B cell (primary cell): ENCODE measurements around the gene H2BW1. TPM values are rescaled to one million over a fixed set of nuclear protein-coding genes. Genes with fewer than 3 reads are reported as not detected.
"Not testable (repeated sequence)": the region's sequence is repeated elsewhere in the genome, so short reads cannot be mapped to it uniquely, and the experiment has no call there.

Experiments
- ATAC-seq: fragments of 200-7000 bp; cut with Tn5 transposase; one replicate; pipeline ENCODE4 v1.10.0; 2021; ENCODE audit warnings: low read depth, mild to moderate bottlenecking, moderate number of reproducible peaks, moderate library complexity
- CTCF ChIA-PET: fragments of 350-600 bp; sonication (Branson Sonifier 250); formaldehyde crosslinking; loops from one replicate; lab custom pipeline; 2021; ENCODE audit warnings: antibody characterized with exemption, inconsistent platforms; lab: Charles Lee
- POLR2A ChIA-PET: fragments of 350-600 bp; sonication (Branson Sonifier 250); formaldehyde crosslinking; loops from one replicate; lab custom pipeline; 2021; ENCODE audit warnings: antibody characterized with exemption; lab: Charles Lee
- DNase-seq: peaks from one replicate; pipeline ENCODE4 v3.0.0; 2013
- H2AFZ ChIP-seq: 2 replicates; pipeline ENCODE4 v1.6.1; 2012; ENCODE audit warnings: mild to moderate bottlenecking, low read depth, low read length; ENCODE audit not compliant: insufficient read depth, poor library complexity, severe bottlenecking
- H3K27ac ChIP-seq, 2 donors: 1 replicate in 1 of 2; 2 replicates in 1 of 2; pipeline ENCODE4 v1.5.1; 2012 to 2013; ENCODE audit warnings: low read length in 2 of 2, mild to moderate bottlenecking in 2 of 2, moderate library complexity in 1 of 2
- H3K27me3 ChIP-seq, 4 experiments: fragments of 200-600 bp in 1 of 4; sonication (generic) in 1 of 4; replicated peaks in 1 of 4; 1 replicate in 2 of 4; 2 replicates in 2 of 4; pipeline versions ENCODE4 v1.6.1 to v1.7.0; 2013 to 2016; ENCODE audit warnings: low read length in 3 of 4, mild to moderate bottlenecking in 2 of 4, mixed read lengths in 1 of 4, moderate library complexity in 1 of 4; ENCODE audit not compliant: insufficient read depth in 4 of 4, control insufficient read depth in 3 of 4; ENCODE audit errors: control extremely low read depth in 1 of 4
- H3K36me3 ChIP-seq, 2 experiments: replicated peaks in 1 of 2; 1 replicate in 1 of 2; 2 replicates in 1 of 2; pipeline versions ENCODE4 v1.6.1 to v1.7.1; 2013; ENCODE audit warnings: low read length in 1 of 2; ENCODE audit not compliant: insufficient read depth in 2 of 2, control insufficient read depth in 1 of 2; ENCODE audit errors: control extremely low read depth in 1 of 2, extremely low read depth in 1 of 2
- H3K4me1 ChIP-seq, 2 donors: fragments of 200-600 bp in 1 of 2; sonication (generic) in 1 of 2; 1 replicate in 1 of 2; 2 replicates in 1 of 2; pipeline versions ENCODE4 v1.5.1 to v1.6.1; 2013 to 2017; ENCODE audit warnings: low read length in 2 of 2; ENCODE audit not compliant: control insufficient read depth in 2 of 2, insufficient read depth in 2 of 2
- H3K4me2 ChIP-seq: replicated peaks from 2 replicates; pipeline ENCODE3; 2012; ENCODE audit warnings: mild to moderate bottlenecking, low read depth, low read length; ENCODE audit not compliant: poor library complexity, severe bottlenecking
- H3K4me3 ChIP-seq, 5 experiments: fragments of 200-600 bp in 1 of 5; sonication (generic) in 1 of 5; 1 replicate in 3 of 5; 2 replicates in 2 of 5; pipeline versions ENCODE4 v1.5.1 to v1.7.0; 2011 to 2016; ENCODE audit warnings: low read length in 4 of 5, mild to moderate bottlenecking in 4 of 5, low read depth in 2 of 5, control low read depth in 1 of 5, moderate library complexity in 1 of 5; ENCODE audit not compliant: insufficient read depth in 1 of 5; ENCODE audit errors: control extremely low read depth in 1 of 5, extremely low read depth in 1 of 5
- H3K79me2 ChIP-seq: fragments of 200-600 bp; sonication (generic); one replicate; pipeline ENCODE4 v1.6.0; 2016; ENCODE audit warnings: low read length; ENCODE audit not compliant: control insufficient read depth, insufficient read depth
- H3K9ac ChIP-seq: fragments of 200-600 bp; sonication (generic); 2 replicates; pipeline ENCODE4 v1.6.1; 2017; ENCODE audit warnings: mild to moderate bottlenecking, low read length, moderate library complexity
- H3K9me3 ChIP-seq, 3 donors: one replicate each; pipeline versions ENCODE4 v1.6.1 to v1.7.1; 2013; ENCODE audit warnings: low read length in 2 of 3; ENCODE audit not compliant: control insufficient read depth in 2 of 3, insufficient read depth in 1 of 3; ENCODE audit errors: control extremely low read depth in 1 of 3
- H4K20me1 ChIP-seq: 2 replicates; pipeline ENCODE4 v1.6.0; 2012; ENCODE audit warnings: mild to moderate bottlenecking, low read length; ENCODE audit not compliant: insufficient read depth, control insufficient read depth, poor library complexity, severe bottlenecking
- H3K27ac Mint-ChIP-seq: one replicate; pipeline ENCODE4 v1.8.0; 2021; ENCODE audit warnings: mixed read lengths
- H3K27me3 Mint-ChIP-seq: one replicate; pipeline ENCODE4 v1.8.0; 2021; ENCODE audit warnings: mixed read lengths
- H3K4me1 Mint-ChIP-seq: one replicate; pipeline ENCODE4 v1.8.0; 2021; ENCODE audit warnings: mixed read lengths
- H3K4me3 Mint-ChIP-seq: one replicate; pipeline ENCODE4 v1.8.0; 2021; ENCODE audit warnings: mixed read lengths
- H3K9me3 Mint-ChIP-seq: one replicate; pipeline ENCODE4 v1.8.0; 2022; ENCODE audit warnings: mixed read lengths; ENCODE audit not compliant: insufficient read depth
- CTCF ChIP-seq: fragments of 200-600 bp; IDR thresholded peaks from one replicate; pipeline ENCODE4 v1.8.0; 2022; ENCODE audit warnings: antibody characterized with exemption, mild to moderate bottlenecking
- EZH2 ChIP-seq: IDR thresholded peaks from 2 replicates; pipeline ENCODE4 v1.6.1; 2012; ENCODE audit warnings: borderline replicate concordance, low read depth, mild to moderate bottlenecking, moderate library complexity, low read length; ENCODE audit not compliant: insufficient read depth, poor library complexity, severe bottlenecking
- WGBS: methylation state at CpG from one replicate; pipeline ENCODE4 v1.1.5; 2013; ENCODE audit warnings: missing lambda C conversion rate; ENCODE audit not compliant: insufficient coverage; 5-methylcytosine and 5-hydroxymethylcytosine counted together
- intact Hi-C: fragments of 100-400 bp; cut with micrococcal nuclease; formaldehyde crosslinking; loops from one replicate; pipeline ENCODE4 v1.10.0; 2022
- polyA plus RNA-seq: library from polyadenylated mRNA; depleted of rRNA; stranded (reverse); fragments of >200 nt; gene quantifications from 2 replicates; pipeline ENCODE4 v1.2.3, GENCODE V29; 2012
- total RNA-seq, 2 donors: library from RNA; stranded (reverse); fragments of 120-200 nt in 1 of 2; gene quantifications; 1 replicate in 1 of 2; 2 replicates in 1 of 2; pipeline versions ENCODE4 v1.2.3 to v1.2.4, GENCODE V29; 2013 to 2022

Gene H2BW1
- total and polyA plus RNA-seq, 2 donors (not counting 1 experiment from before 2014, with no cell fraction given), result not detected

GRCh38 chrX:103999234-103999633 lies 14.3 kb downstream of the H2BW1 start:
- Histone ChIP-seq H4K20me1 (no peaks in the 10 kb centered on the region), H3K9ac (no peak overlapping the region), H2AFZ (no peak overlapping the region), H3K36me3 (no peaks in the 10 kb centered on the region), H3K4me3 (no peak overlapping the region), H3K9me3 (no peaks in the 10 kb centered on the region), H3K4me1 (no peaks in the 10 kb centered on the region), H3K27ac (no peak overlapping the region), H3K79me2 (no peaks in the 10 kb centered on the region), H3K27me3 (no peaks in the 10 kb centered on the region), H3K4me2 (no peak overlapping the region)
- WGBS, result no CpG with 5 or more reads among the region's 5 CpGs
- ATAC-seq (no peak), DNase-seq (no peak)
- intact Hi-C loops, result no loop called here
- ChIA-PET POLR2A (no interaction called here), CTCF (no interaction called here)
- Mint-ChIP-seq H3K27me3 (peaks cover 3% of the 10 kb centered on the region), H3K4me3 (no peak overlapping the region), H3K27ac (no peak overlapping the region), H3K4me1 (no peaks in the 10 kb centered on the region), H3K9me3 (peaks cover 1% of the 10 kb centered on the region)
- TF ChIP-seq EZH2, result no peak
- TF ChIP-seq CTCF, result no peak

GRCh38 chrX:103983508-103983907 lies 30.0 kb downstream of the H2BW1 start:
- H3K4me3 ChIP-seq, H3K27me3 Mint-ChIP-seq, H3K27ac Mint-ChIP-seq, H3K9ac ChIP-seq, CTCF ChIA-PET, H3K4me3 Mint-ChIP-seq, H3K9me3 Mint-ChIP-seq, POLR2A ChIA-PET, ATAC-seq, H3K4me2 ChIP-seq, H3K79me2 ChIP-seq, DNase-seq, H3K27ac ChIP-seq, H3K9me3 ChIP-seq, H3K4me1 ChIP-seq, H3K36me3 ChIP-seq, H2AFZ ChIP-seq, H3K27me3 ChIP-seq, H3K4me1 Mint-ChIP-seq, intact Hi-C loops, H4K20me1 ChIP-seq: not testable (repeated sequence)
- WGBS, result no CpG with 5 or more reads among the region's 13 CpGs

GRCh38 chrX:103962411-103963278 lies 50.9 kb downstream of the H2BW1 start, which contains the start of gene TMSB15B:
Gene TMSB15B (plus strand): TSS chrX:103962627.
- H3K4me3 ChIP-seq, H4K20me1 ChIP-seq, H3K27me3 Mint-ChIP-seq, H2AFZ ChIP-seq, H3K27ac Mint-ChIP-seq, H3K79me2 ChIP-seq, H3K9me3 Mint-ChIP-seq, H3K36me3 ChIP-seq, H3K27me3 ChIP-seq, intact Hi-C loops, DNase-seq, H3K4me1 Mint-ChIP-seq, H3K4me1 ChIP-seq, POLR2A ChIA-PET, H3K4me2 ChIP-seq, H3K27ac ChIP-seq, H3K9ac ChIP-seq, CTCF ChIA-PET, H3K9me3 ChIP-seq, H3K4me3 Mint-ChIP-seq: not testable (repeated sequence)
- peak; percentile 98 for ATAC-seq
- WGBS, result no CpG with 5 or more reads among the region's 55 CpGs
